HL-60 (cell line): ENCODE results near the gene ATXN7.

Source experiments
- DNase-seq, 2 experiments: peaks; one replicate each; pipeline ENCODE4 v3.0.0-alpha.2; 2010 to 2020; ENCODE audit warnings: low read depth in 1 of 2, low spot score in 1 of 2
- H3K27ac ChIP-seq: fragments of 250-450 bp; sonication (Bioruptor Pico); replicated peaks from 2 replicates; pipeline ENCODE4 v1.5.1; 2020; ENCODE audit warnings: mild to moderate bottlenecking, moderate library complexity
- H3K27me3 ChIP-seq: fragments of 250-450 bp; sonication (Bioruptor Pico); 2 replicates; pipeline ENCODE4 v1.5.1; 2021; ENCODE audit warnings: mild to moderate bottlenecking, moderate library complexity; ENCODE audit not compliant: insufficient read depth, poor library complexity, severe bottlenecking
- H3K4me3 ChIP-seq: replicated peaks from 2 replicates; pipeline ENCODE4 v1.5.1; 2011; ENCODE audit warnings: mild to moderate bottlenecking, control low read depth, low read length; ENCODE audit not compliant: insufficient read depth
- CTCF ChIP-seq: IDR thresholded peaks from one replicate; pipeline ENCODE4 v1.5.1; 2011; ENCODE audit warnings: low read length, control low read depth, inconsistent platforms; ENCODE audit not compliant: insufficient read depth
- GABPA ChIP-seq: IDR thresholded peaks from 2 replicates; pipeline ENCODE4 v1.6.1; 2012; ENCODE audit warnings: low read depth
- POLR2AphosphoS5 ChIP-seq: IDR thresholded peaks from 2 replicates; pipeline ENCODE4 v1.6.1; 2012; ENCODE audit warnings: low read depth
- REST ChIP-seq: IDR thresholded peaks from 2 replicates; pipeline ENCODE4 v1.6.1; 2012; ENCODE audit warnings: low read depth; ENCODE audit not compliant: insufficient replicate concordance
- SPI1 ChIP-seq: IDR thresholded peaks from 2 replicates; pipeline ENCODE4 v1.6.1; 2012; ENCODE audit warnings: low read depth, mild to moderate bottlenecking, borderline replicate concordance

The ATXN7 gene

GRCh38 chr3:63875510-63875909 is 11.8 kb downstream of the ATXN7 start:
- DNase-seq, result no peak
- no peak overlapping the region for H3K27ac ChIP-seq
- no peak overlapping the region for H3K4me3 ChIP-seq
- H3K27me3 ChIP-seq, result no peaks in the 10 kb centered on the region
- no peak for TF ChIP-seq CTCF
- no peak for TF ChIP-seq POLR2AphosphoS5

GRCh38 chr3:63876260-63876659 is 12.6 kb downstream of the ATXN7 start:
- no peak for DNase-seq
- Histone ChIP-seq H3K27me3 (no peaks in the 10 kb centered on the region), H3K27ac (no peak overlapping the region), H3K4me3 (no peak overlapping the region)
- no peak for TF ChIP-seq GABPA
- no peak for TF ChIP-seq SPI1
- TF ChIP-seq REST, result no peak
- no peak for TF ChIP-seq POLR2AphosphoS5
- TF ChIP-seq CTCF, result no peak

GRCh38 chr3:63877737-63878393 is 14.2 kb downstream of the ATXN7 start:
- TF ChIP-seq GABPA, result no peak
- no peak for TF ChIP-seq SPI1
- TF ChIP-seq REST, result no peak
- no peak for TF ChIP-seq POLR2AphosphoS5
- TF ChIP-seq CTCF, result no peak
- H3K27ac ChIP-seq, result no peak overlapping the region
- no peak overlapping the region for H3K4me3 ChIP-seq
- no peaks in the 10 kb centered on the region for H3K27me3 ChIP-seq
- no peak for DNase-seq

GRCh38 chr3:63878394-63879060 is 14.9 kb downstream of the ATXN7 start:
- H3K4me3 ChIP-seq, result no peak overlapping the region
- DNase-seq, result no peak
- TF ChIP-seq REST, result no peak
- no peak for TF ChIP-seq SPI1
- TF ChIP-seq GABPA, result no peak
- no peak for TF ChIP-seq CTCF
- no peaks in the 10 kb centered on the region for H3K27me3 ChIP-seq
- no peak overlapping the region for H3K27ac ChIP-seq
